SK-N-SH (cell line): ENCODE results near the gene OTOG. TPM values are rescaled to one million over a fixed set of nuclear protein-coding genes. Genes with fewer than 3 reads are reported as not detected.

Source experiments
- CTCF ChIA-PET: fragments of 300-600, 350-600 bp; formaldehyde crosslinking; extraction: SDS; loops from one replicate; lab custom pipeline; 2021; lab: Yijun Ruan, JAX
- POLR2A ChIA-PET: fragments of 350-600 bp; sonication (Branson Sonifier 250); formaldehyde crosslinking; extraction: SDS; loops from one replicate; lab custom pipeline; 2020; ENCODE audit warnings: antibody characterized with exemption, inconsistent platforms; lab: Yijun Ruan, JAX
- DNase-seq: peaks from one replicate; pipeline ENCODE4 v3.0.0; 2012
- H2AFZ ChIP-seq: fragments of 200-600 bp; sonication (generic); 2 replicates; pipeline ENCODE4 v1.8.1; 2016; ENCODE audit warnings: antibody characterized with exemption, mild to moderate bottlenecking, low read depth
- H3F3A ChIP-seq: fragments of 200-600 bp; sonication (generic); replicated peaks from 2 replicates; pipeline ENCODE3; 2016; ENCODE audit warnings: antibody characterized with exemption, mild to moderate bottlenecking; ENCODE audit not compliant: insufficient read depth
- H3K27ac ChIP-seq, 2 experiments: fragments of 200-500 bp in 1 of 2; fragments of 200-600 bp in 1 of 2; sonication (Bioruptor generic) in 1 of 2; sonication (generic), shearing (Covaris generic) in 1 of 2; 2 replicates each; pipeline versions ENCODE4 v1.5.1 to v1.6.1; 2014 to 2016; ENCODE audit warnings: low read depth in 2 of 2, inconsistent platforms in 1 of 2, low read length in 1 of 2, mild to moderate bottlenecking in 1 of 2, mixed read lengths in 1 of 2
- H3K27me3 ChIP-seq: fragments of 200-600 bp; sonication (generic), shearing (Covaris generic); 2 replicates; pipeline ENCODE4 v1.6.1; 2016; ENCODE audit warnings: mixed run types; ENCODE audit not compliant: insufficient read depth
- H3K36me3 ChIP-seq, 2 experiments: fragments of 200-500 bp in 1 of 2; fragments of 200-600 bp in 1 of 2; sonication (Bioruptor generic) in 1 of 2; sonication (generic) in 1 of 2; replicated peaks in 1 of 2; 2 replicates each; pipeline versions ENCODE3 to v1.5.1; 2014 to 2016; ENCODE audit warnings: low read length in 1 of 2, mild to moderate bottlenecking in 1 of 2; ENCODE audit not compliant: insufficient read depth in 2 of 2, control insufficient read depth in 1 of 2
- H3K4me1 ChIP-seq, 2 experiments: fragments of 200-500 bp in 1 of 2; fragments of 200-600 bp in 1 of 2; sonication (Bioruptor generic) in 1 of 2; sonication (generic), shearing (Covaris generic) in 1 of 2; 2 replicates each; pipeline versions ENCODE4 v1.5.1 to v1.6.1; 2014 to 2016; ENCODE audit warnings: low read depth in 1 of 2, low read length in 1 of 2, mixed run types in 1 of 2; ENCODE audit not compliant: insufficient read depth in 2 of 2, control insufficient read depth in 1 of 2
- H3K4me2 ChIP-seq: fragments of 200-600 bp; sonication (generic), shearing (Covaris generic); 2 replicates; pipeline ENCODE4 v1.6.1; 2017; ENCODE audit warnings: mixed run types
- H3K4me3 ChIP-seq, 2 experiments: fragments of 200-500 bp in 1 of 2; fragments of 200-600 bp in 1 of 2; sonication (Bioruptor generic) in 1 of 2; sonication (generic), shearing (Covaris generic) in 1 of 2; 2 replicates each; pipeline versions ENCODE4 v1.5.1 to v1.8.1; 2014 to 2016; ENCODE audit warnings: low read depth in 2 of 2, inconsistent platforms in 1 of 2, low read length in 1 of 2, mild to moderate bottlenecking in 1 of 2, mixed read lengths in 1 of 2, moderate library complexity in 1 of 2
- H3K79me2 ChIP-seq: fragments of 200-600 bp; sonication (generic); 2 replicates; pipeline ENCODE4 v1.8.1; 2017; ENCODE audit warnings: mild to moderate bottlenecking; ENCODE audit not compliant: insufficient read depth
- H3K9ac ChIP-seq: fragments of 200-600 bp; sonication (generic); 2 replicates; pipeline ENCODE4 v1.6.1; 2017; ENCODE audit warnings: mixed run types
- H3K9me2 ChIP-seq: fragments of 200-600 bp; sonication (generic); 2 replicates; pipeline ENCODE4 v1.6.1; 2017; ENCODE audit warnings: mixed run types
- H3K9me3 ChIP-seq: fragments of 200-600 bp; sonication (generic); 2 replicates; pipeline ENCODE4 v1.6.1; 2017; ENCODE audit warnings: mixed run types, mild to moderate bottlenecking, moderate library complexity
- H4K20me1 ChIP-seq: fragments of 200-600 bp; sonication (generic); 2 replicates; pipeline ENCODE4 v1.6.1; 2017; ENCODE audit warnings: mild to moderate bottlenecking, mixed run types; ENCODE audit not compliant: insufficient read depth
- FOXM1 ChIP-seq: IDR thresholded peaks from 2 replicates; pipeline ENCODE4 v1.4.0; 2012; ENCODE audit warnings: low read depth, mild to moderate bottlenecking
- MEF2A ChIP-seq: IDR thresholded peaks from 2 replicates; pipeline ENCODE4 v1.4.0; 2012; ENCODE audit warnings: low read depth, borderline replicate concordance
- MXI1 ChIP-seq: IDR thresholded peaks from 2 replicates; pipeline ENCODE4 v1.6.1; 2012; ENCODE audit warnings: mild to moderate bottlenecking, low read depth, low read length, improper control_type of control experiment
- POLR2AphosphoS5 ChIP-seq: IDR thresholded peaks from 2 replicates; pipeline ENCODE4 v1.6.1; 2012; ENCODE audit warnings: low read depth, low read length
- RAD21 ChIP-seq: IDR thresholded peaks from 2 replicates; pipeline ENCODE4 v1.6.1; 2012; ENCODE audit warnings: mild to moderate bottlenecking, low read length
- RXRA ChIP-seq: IDR thresholded peaks from 2 replicates; pipeline ENCODE4 v1.4.0; 2012; ENCODE audit warnings: low read depth, mild to moderate bottlenecking, borderline replicate concordance
- TAF1 ChIP-seq: IDR thresholded peaks from 2 replicates; pipeline ENCODE4 v1.6.1; 2012; ENCODE audit warnings: low read depth, mild to moderate bottlenecking, low read length, moderate library complexity, borderline replicate concordance
- YY1 ChIP-seq: IDR thresholded peaks from 2 replicates; pipeline ENCODE4 v1.4.0; 2012; ENCODE audit warnings: low read depth, mild to moderate bottlenecking
- WGBS: methylation state at CpG from one replicate; pipeline ENCODE4 v1.1.6; 2017; ENCODE audit warnings: low lambda C conversion rate; 5-methylcytosine and 5-hydroxymethylcytosine counted together
- polyA plus RNA-seq, 3 experiments: library from polyadenylated mRNA; depleted of rRNA; stranded (reverse); fragments of >200 nt; gene quantifications; 2 replicates each; pipeline ENCODE4 v1.2.3, GENCODE V29; 2012
- TF ChIP-seq, protein P1 (sequence below): fragments of 150-350 bp; IDR thresholded peaks from 2 replicates; pipeline ENCODE4 v1.6.1; 2016; ENCODE audit warnings: mild to moderate bottlenecking, low read depth, low read length
- TF ChIP-seq, protein P2 (sequence below): IDR thresholded peaks from 2 replicates; pipeline ENCODE4 v1.4.0; 2012; ENCODE audit warnings: low read depth, borderline replicate concordance
- TF ChIP-seq, protein P3 (sequence below): IDR thresholded peaks from 2 replicates; pipeline ENCODE4 v1.4.0; 2012; ENCODE audit warnings: low read depth

OTOG gene
- polyA plus RNA-seq, 1 of the 3 experiments (the other 2 are of a cell fraction): not detected

DNA sequence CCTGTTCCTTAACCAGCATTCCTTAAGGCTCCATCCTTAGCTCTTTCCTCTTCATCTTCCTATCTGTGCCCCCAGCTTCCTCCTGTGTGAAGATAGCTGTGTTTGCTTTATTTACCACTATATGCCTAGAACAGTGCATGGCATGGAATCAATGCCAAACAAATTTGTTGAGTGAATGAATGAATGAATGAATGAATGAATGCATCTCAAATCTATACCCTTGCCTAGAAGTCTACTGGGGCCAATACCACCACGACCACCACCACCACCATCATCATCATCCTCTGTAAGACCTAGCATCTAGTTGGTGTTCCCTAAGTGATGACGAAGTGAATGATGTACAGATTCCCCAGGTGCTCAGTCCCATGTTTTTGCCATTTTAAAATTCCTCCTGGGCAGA is 819 bp upstream of the OTOG start:
- no peaks in the 10 kb centered on the region; a peak in 1 of 4 replicates for H3K4me1 ChIP-seq
- TF ChIP-seq MEF2A (no peak), YY1 (no peak), RXRA (no peak)
- TF ChIP-seq, protein P1, sequence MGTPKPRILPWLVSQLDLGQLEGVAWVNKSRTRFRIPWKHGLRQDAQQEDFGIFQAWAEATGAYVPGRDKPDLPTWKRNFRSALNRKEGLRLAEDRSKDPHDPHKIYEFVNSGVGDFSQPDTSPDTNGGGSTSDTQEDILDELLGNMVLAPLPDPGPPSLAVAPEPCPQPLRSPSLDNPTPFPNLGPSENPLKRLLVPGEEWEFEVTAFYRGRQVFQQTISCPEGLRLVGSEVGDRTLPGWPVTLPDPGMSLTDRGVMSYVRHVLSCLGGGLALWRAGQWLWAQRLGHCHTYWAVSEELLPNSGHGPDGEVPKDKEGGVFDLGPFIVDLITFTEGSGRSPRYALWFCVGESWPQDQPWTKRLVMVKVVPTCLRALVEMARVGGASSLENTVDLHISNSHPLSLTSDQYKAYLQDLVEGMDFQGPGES: no peak
- WGBS: 44% methylated on average over 2 of the region's 2 CpGs
- H3K9ac ChIP-seq: no peak overlapping the region
- no peaks in the 10 kb centered on the region for H4K20me1 ChIP-seq
- H3K27ac ChIP-seq: no peak overlapping the region
- H3F3A ChIP-seq: no peaks in the 10 kb centered on the region
- H3K4me3 ChIP-seq: no peak overlapping the region
- no peaks in the 10 kb centered on the region for H3K36me3 ChIP-seq
- H3K4me2 ChIP-seq: no peak overlapping the region
- H3K79me2 ChIP-seq: no peaks in the 10 kb centered on the region
- no peak overlapping the region for H2AFZ ChIP-seq
- H3K9me3 ChIP-seq: no peaks in the 10 kb centered on the region
- no peak for DNase-seq
- ChIA-PET CTCF (interaction anchor here (1.1 to 3.6 kb wide), 3 partner anchors 18 to 52 kb away, joined by 3 to 12 read pairs (median 4); no protein-coding TSS in a partner anchor), POLR2A (no interaction called here)
- H3K27me3 ChIP-seq: no peaks in the 10 kb centered on the region
- no peaks in the 10 kb centered on the region for H3K9me2 ChIP-seq

DNA sequence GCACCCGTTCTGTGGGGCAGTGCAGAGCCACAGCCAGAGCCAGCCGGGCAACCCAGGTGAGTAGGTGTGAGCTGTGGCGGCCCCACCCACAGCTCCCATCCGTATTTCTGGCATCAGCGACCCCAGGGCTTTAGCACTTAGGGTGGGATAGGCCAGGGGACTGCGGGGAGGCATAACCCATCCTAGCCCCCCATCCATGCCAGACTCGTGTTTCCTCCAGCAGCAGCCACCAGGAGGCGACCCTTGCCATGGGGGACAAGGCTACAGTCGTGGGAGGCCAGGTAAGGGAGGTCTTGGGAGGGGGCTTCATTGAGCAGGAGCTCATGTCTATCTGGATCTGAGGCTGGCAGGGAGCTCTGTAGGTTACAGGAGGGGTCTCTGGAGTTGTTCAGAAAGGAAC is 873 bp downstream of the OTOG start:
- ChIA-PET POLR2A (no interaction called here), CTCF (interaction anchor here (1.3 to 3.6 kb wide), 3 partner anchors 10 to 20 kb away, joined by 3 to 12 read pairs (median 3); no protein-coding TSS in a partner anchor)
- no peak overlapping the region for H3K27ac ChIP-seq
- H3K4me1 ChIP-seq: no peaks in the 10 kb centered on the region; a peak in 1 of 4 replicates
- H3K9ac ChIP-seq: no peak overlapping the region
- H3K79me2 ChIP-seq: no peaks in the 10 kb centered on the region
- no peaks in the 10 kb centered on the region for H3K27me3 ChIP-seq
- WGBS: 47% methylated on average over 5 of the region's 9 CpGs
- no peak overlapping the region for H3K4me3 ChIP-seq
- DNase-seq: no peak
- no peak overlapping the region for H2AFZ ChIP-seq
- H3K4me2 ChIP-seq: no peak overlapping the region
- H3K9me2 ChIP-seq: no peaks in the 10 kb centered on the region
- H4K20me1 ChIP-seq: no peaks in the 10 kb centered on the region
- no peaks in the 10 kb centered on the region for H3F3A ChIP-seq
- no peaks in the 10 kb centered on the region for H3K9me3 ChIP-seq
- H3K36me3 ChIP-seq: no peaks in the 10 kb centered on the region
- TF ChIP-seq MXI1 (no peak), POLR2AphosphoS5 (no peak), RAD21 (no peak), FOXM1 (no peak), TAF1 (no peak), YY1 (no peak), RXRA (no peak)
- TF ChIP-seq, protein P2, sequence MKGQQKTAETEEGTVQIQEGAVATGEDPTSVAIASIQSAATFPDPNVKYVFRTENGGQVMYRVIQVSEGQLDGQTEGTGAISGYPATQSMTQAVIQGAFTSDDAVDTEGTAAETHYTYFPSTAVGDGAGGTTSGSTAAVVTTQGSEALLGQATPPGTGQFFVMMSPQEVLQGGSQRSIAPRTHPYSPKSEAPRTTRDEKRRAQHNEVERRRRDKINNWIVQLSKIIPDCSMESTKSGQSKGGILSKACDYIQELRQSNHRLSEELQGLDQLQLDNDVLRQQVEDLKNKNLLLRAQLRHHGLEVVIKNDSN: no peak
- TF ChIP-seq, protein P3, sequence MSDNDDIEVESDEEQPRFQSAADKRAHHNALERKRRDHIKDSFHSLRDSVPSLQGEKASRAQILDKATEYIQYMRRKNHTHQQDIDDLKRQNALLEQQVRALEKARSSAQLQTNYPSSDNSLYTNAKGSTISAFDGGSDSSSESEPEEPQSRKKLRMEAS: no peak
